HuH-7.5 (cell line): ENCODE measurements around the gene RCCD1.
"Not testable (repeated sequence)": the region's sequence is repeated elsewhere in the genome, so short reads cannot be mapped to it uniquely, and the experiment has no call there.

ENCODE experiments used
- DNase-seq: peaks from one replicate; pipeline ENCODE4 v3.0.0; 2011; ENCODE audit warnings: low spot score

Gene RCCD1

GRCh38 chr15:90954712-90955623 lies at the start of gene RCCD1:
Gene RCCD1, plus strand, starts transcription at chr15:90954884. Its CDS starts 1,851 bp downstream, at chr15:90956735.
- peak; percentile 100 for DNase-seq

GRCh38 chr15:90905306-90906180 lies 49.1 kb upstream of the RCCD1 start:
- DNase-seq: no peak

- no peak for DNase-seq
Observed at GRCh38 chr15:90906181-90906849, 48.4 kb upstream of the RCCD1 start.

GRCh38 chr15:90907051-90907660 lies 47.5 kb upstream of the RCCD1 start:
- no peak for DNase-seq

- DNase-seq: no peak
Observed at GRCh38 chr15:90907838-90908507, 46.7 kb upstream of the RCCD1 start.

GRCh38 chr15:90909449-90909848 lies 45.2 kb upstream of the RCCD1 start:
- not testable (repeated sequence) for DNase-seq

GRCh38 chr15:90909976-90910375 lies 44.7 kb upstream of the RCCD1 start:
- DNase-seq: no peak

- no peak for DNase-seq
Observed at GRCh38 chr15:90910441-90911301, 44.0 kb upstream of the RCCD1 start.

- DNase-seq: no peak
Observed at GRCh38 chr15:90911302-90911623, 43.4 kb upstream of the RCCD1 start.

- no peak for DNase-seq
Observed at GRCh38 chr15:90911906-90912769, 42.5 kb upstream of the RCCD1 start.

GRCh38 chr15:90912770-90913075 lies 42.0 kb upstream of the RCCD1 start:
- DNase-seq: no peak

- no peak for DNase-seq
Observed at GRCh38 chr15:90913398-90913944, 41.2 kb upstream of the RCCD1 start.

GRCh38 chr15:90914305-90915080 lies 40.2 kb upstream of the RCCD1 start:
- DNase-seq: no peak

- no peak for DNase-seq
Observed at GRCh38 chr15:90915216-90915807, 39.4 kb upstream of the RCCD1 start.

GRCh38 chr15:90915808-90916440 lies 38.8 kb upstream of the RCCD1 start:
- no peak for DNase-seq

- no peak for DNase-seq
Observed at GRCh38 chr15:90916461-90916860, 38.2 kb upstream of the RCCD1 start.

- DNase-seq: no peak
Observed at GRCh38 chr15:90917569-90917968, 37.1 kb upstream of the RCCD1 start.
